GM18498 (cell line): ENCODE data around the gene ENGASE.

Experiments used
- ATAC-seq: cut with Tn5 transposase; IDR thresholded peaks from one replicate; pipeline ENCODE4 v1.9.1; 2021; ENCODE audit warnings: mild to moderate bottlenecking, moderate library complexity; ENCODE audit not compliant: unreplicated experiment

ENGASE gene

DNA sequence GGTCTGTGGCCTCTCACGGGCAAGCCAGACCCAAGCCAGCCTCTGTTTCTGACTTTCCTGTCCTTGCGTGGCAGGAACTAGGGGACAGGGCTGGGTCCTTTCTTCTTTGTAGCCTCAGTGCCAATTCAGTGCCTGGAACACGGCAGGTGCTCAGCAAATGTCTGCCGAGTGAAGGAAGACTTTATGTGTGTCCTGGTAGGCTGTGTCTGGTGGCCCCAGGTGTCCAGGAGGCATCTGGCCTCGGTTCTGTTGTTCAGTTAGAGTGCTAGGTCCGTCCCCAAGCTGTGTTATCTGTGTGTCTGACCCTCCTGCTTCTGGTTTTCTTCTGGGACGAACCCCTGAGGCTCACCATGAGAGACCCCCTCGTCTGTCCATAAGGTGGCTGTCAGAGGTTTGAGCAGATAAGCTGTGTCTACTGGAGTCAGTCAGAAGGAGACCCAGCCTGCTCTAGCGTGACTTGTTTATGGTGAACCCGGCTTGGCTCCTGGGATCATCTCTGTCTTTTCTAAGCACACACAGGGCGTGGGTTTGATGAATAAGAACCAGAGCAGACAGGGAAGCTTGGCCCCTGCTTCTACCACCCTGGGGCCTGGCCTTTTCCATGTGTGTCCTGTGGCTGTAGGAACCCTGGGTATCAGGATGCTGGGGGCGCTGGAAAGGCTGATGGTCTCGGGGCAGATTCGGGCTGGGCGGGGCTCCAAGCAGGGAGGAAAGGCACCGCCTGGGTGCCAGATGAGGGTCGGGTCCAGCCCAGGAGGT is 39.3 kb downstream of the ENGASE start:
- ATAC-seq: no peak

DNA sequence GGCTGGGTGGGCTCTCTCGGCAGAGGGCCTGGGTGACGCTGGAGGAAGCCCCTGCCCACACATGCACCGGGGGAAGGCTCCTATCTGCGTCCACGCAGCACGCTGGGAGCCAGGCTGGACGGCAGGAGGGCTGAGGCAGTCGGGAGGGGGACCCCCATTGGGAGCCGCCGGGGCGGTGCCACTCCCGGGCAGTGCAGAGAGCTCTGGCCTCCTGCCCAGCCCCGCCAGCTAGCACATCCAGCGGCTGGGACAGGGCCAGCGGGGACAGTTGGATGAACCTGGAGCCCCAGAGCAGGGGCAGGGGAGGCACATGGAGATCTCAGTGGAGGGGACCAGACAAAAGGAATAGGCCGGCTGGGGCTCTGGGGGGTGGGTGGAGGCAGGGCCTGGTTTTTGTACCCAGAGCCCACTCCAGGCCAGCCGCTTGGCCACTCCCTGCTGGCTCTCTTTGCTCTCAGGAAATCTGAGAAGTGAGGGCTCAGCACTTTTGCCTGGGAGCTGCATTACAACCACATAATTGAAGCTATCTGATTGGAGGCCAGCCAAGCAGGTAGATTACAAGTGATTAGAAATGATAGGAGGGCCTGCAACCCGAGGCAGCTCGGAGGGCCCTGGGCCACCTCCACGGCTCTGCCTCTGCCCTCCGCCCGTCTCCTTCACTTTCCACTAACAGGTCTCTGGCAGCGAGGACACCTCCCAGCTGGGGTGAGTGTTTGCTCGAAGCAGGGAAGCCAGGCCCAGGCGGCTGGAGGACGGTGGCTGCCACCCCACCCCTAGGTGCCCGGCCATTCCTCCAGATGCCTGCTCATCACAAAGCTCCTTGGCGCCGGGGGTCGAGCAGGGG is 40.1 kb downstream of the ENGASE start:
- no peak for ATAC-seq

GRCh38 chr17:79115487-79115886 is 40.9 kb downstream of the ENGASE start:
- ATAC-seq: no peak

GRCh38 chr17:79116575-79117368 is 42.1 kb downstream of the ENGASE start:
- ATAC-seq: no peak

DNA sequence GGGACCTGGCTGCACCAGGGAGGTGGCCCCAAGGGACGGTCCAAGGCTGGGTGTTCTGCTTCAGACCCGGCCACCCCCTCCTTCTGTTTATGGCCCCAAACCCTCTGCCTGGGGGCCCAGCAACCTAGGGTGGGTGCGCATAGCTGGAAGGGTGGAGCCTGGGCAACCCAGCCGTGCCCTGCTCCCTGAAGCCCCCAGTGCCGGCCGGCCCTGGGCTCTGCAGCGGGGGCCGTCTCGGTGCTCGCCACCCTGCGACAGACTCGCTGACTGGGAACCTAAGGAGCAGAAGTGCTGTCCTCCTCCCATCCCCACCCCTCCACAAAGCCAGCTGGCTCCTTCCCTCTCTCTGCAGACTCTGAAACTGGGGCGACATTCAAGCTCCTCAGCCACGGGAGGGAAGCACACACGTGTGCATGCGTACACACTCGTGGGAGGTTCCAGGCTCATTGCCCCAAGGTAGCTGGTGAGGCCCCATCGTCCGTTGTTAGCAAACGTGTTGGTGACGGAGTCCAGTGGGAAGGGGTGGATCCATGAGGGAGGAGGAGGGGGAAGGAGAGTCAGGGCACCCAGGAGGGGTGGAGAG is 43.4 kb downstream of the ENGASE start:
- ATAC-seq: no peak

DNA sequence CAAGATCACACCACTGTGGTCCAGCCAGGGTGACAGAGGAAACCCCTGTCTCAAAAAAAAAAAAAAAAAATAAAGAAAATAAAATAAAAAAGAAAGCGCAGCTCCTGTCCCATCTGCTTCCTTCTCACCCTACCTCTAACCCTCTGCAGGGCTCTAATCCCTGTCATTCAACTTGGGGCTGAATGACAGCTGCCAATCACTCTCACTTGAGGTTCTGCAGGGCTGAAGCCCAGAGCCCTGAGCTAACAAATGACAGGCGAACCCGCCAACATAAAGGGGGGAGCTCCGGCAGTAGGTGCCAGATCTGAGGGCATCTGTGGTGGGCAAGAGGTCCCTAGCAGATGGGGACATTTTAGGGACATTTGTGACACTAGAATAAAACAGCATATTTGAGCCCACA is 44.3 kb downstream of the ENGASE start:
- ATAC-seq: no peak

- no peak for ATAC-seq
Measured at GRCh38 chr17:79120259-79120658, 45.6 kb downstream of the ENGASE start.

GRCh38 chr17:79123988-79124387 is 49.4 kb downstream of the ENGASE start:
- no peak for ATAC-seq

DNA sequence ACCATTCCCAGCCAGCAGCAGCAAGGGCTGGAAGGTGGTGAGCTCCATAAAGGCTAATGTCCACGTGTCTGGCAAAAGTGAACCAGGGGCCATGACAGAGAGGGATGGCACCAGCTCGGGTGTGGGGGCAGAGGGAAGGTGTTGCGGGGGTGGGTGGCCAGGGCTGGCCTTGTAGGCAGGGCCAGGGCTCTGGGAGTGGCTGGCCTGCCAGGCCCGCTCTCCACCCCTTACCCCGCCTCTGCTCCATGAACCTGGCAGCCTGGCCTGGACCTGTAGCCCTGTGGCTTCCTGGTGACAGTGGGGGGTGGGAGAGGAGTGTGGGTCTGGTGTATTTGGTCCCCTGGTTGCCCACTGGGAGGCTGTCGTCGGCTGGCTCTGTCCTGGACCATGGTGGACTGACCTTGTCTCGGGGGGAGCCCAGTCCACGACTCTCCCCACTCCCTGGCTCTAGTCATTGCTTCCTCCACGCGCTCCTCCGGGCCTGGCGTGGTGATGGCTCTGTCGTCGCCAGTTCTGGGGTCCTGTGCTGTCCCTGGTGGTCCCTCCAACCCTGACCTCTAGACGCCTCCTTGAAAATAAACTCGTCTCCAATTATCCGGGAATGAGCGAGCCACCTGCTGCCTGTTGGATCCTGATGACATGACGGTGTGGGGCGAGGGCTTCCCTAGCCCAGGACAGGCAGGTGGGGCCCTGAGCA is 50.0 kb downstream of the ENGASE start:
- no peak for ATAC-seq

DNA sequence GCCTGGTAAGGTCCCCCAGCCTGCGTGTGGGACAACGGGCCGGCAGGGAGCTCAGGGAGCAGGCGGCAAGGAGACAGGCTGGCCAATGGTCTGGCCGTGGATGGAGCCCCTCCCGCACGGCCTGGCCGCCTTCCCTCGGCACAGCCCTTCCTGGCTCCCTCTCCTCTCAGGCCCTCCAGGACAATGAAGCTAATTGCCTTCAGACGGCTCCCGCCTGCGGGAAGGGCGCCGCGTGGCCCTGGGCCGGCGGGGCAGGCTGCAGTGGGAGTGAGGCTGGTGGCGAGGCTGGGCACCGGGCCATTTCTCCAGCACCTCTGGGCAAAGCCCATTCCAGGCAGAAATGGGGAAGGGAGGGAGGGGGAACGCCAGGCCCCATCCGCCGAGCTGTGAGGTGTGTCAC is 50.9 kb downstream of the ENGASE start:
- ATAC-seq: no peak

DNA sequence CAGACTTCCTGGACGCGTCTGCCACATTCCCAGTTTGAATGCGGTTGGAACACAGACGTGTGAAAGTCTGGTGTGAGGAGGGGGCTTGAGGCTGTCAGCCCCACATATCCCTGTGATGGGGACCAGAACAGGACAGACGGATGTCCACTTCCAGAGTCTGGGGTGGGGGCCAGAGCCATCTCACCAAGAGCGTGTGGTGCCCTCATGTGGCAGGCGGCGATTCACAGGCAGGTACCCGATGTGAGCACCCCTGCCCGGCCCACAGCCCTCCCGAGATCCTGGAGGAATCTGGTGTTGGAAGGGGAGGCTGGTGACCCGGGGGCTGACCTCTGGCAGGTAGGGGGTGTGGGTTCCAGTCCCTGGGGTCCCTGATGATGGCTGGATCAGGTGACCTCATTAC is 51.5 kb downstream of the ENGASE start:
- no peak for ATAC-seq

- ATAC-seq: no peak
Measured at GRCh38 chr17:79127534-79128135, 53.0 kb downstream of the ENGASE start.

DNA sequence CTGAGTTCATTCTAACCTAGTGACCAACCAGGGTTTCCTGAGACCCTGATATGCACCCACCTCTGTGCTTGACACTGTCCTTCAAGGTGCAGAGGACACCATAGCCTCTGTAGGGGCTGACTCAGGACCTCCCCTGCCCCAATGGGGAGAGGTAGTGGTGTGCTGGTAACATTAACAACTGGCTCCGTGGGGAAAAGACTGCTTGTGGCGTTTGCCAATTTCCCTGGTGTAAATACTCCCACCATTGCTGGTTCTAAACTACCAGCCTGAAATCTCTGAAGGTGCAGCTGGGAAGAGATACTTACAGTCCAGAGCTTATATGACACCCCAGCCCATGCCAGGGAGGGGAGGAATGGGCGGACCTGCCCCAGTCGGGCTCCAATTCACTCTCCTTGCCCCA is 54.9 kb downstream of the ENGASE start:
- ATAC-seq: no peak

GRCh38 chr17:79130536-79131273 is 56.1 kb downstream of the ENGASE start:
- no peak for ATAC-seq

GRCh38 chr17:79131274-79131635 is 56.6 kb downstream of the ENGASE start:
- ATAC-seq: no peak

GRCh38 chr17:79131701-79132100 is 57.1 kb downstream of the ENGASE start:
- no peak for ATAC-seq

GRCh38 chr17:79132271-79133064 is 57.8 kb downstream of the ENGASE start:
- no peak for ATAC-seq

GRCh38 chr17:79133214-79133613 is 58.6 kb downstream of the ENGASE start:
- no peak for ATAC-seq

DNA sequence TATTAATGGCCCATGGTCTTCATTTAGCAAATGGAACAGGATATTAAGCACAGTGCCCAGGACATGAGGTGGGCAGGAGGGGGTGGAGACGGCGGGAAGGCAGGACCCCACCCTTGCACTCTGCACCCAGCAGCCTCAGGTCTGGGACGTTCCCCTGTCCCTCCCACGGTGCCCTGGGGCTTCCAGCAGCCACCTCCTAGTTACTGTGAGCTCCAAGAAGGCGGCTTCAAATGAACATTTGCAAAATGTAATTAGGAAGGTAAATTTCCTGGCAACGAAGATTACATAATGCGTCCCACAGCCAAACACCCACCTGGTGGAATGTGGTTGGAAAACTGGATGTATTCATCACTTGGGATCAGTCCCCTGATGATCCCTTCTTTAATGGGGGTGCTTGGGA is 59.4 kb downstream of the ENGASE start:
- no peak for ATAC-seq
